Measurements from ENCODE around the gene MIER1. TPM values are rescaled to one million over a fixed set of nuclear protein-coding genes. Genes with fewer than 3 reads are reported as not detected.
"Not testable (repeated sequence)": the region's sequence is repeated elsewhere in the genome, so short reads cannot be mapped to it uniquely, and the experiment has no call there.

Gene MIER1
- 10 to 100 TPM; 53.1 to 55.3 TPM for total RNA-seq
- 38.6 TPM for polyA plus RNA-seq

- Mint-ChIP-seq H3K27me3 (peaks cover 0 to 9% of the 10 kb centered on the region in 2 donors), H3K4me3 (peak within 1 kb of the TSS; percentile 95 to 100 (median 97)), H3K27ac (peak within 1 kb of the TSS; percentile 97 to 100 (median 98)), H3K4me1 (peaks cover 32 to 64% (median 46%) of the 10 kb centered on the region in 3 donors), H3K36me3 (peaks cover 0 to 15% (median 0%) of the 10 kb centered on the region in 3 donors), H3K9me3 (no peaks in the 10 kb centered on the region)
- no peaks in the 10 kb centered on the region for H3K9me3 ChIP-seq (ENCODE audit: low read length)
- ChIA-PET POLR2A (interaction anchor here (0.6 to 1.5 kb wide), 9 partner anchors 11 to 1504 kb away, joined by 3 to 9 read pairs (median 3); partner anchors contain the start of genes GADD45A, LEPR, LEPROT and SERBP1), CTCF (interaction anchor here (0.9 to 1.0 kb wide), 2 partner anchors 10 to 159 kb away, joined by 3 read pairs; no protein-coding TSS in a partner anchor)
- H3K27ac ChIP-seq (ENCODE audit: low read depth, low read length) = peak within 1 kb of the TSS; percentile 99
- H3K4me1 ChIP-seq (ENCODE audit: insufficient read depth, low read length) = peaks cover 42% of the 10 kb centered on the region
- no peaks in the 10 kb centered on the region for H3K27me3 ChIP-seq (ENCODE audit: insufficient read depth, low read length, poor library complexity, severe bottlenecking)
- H3K4me3 ChIP-seq (ENCODE audit: low read length) = peak within 1 kb of the TSS; percentile 97
- peak; percentile 96 to 99 (median 98) for DNase-seq
- no peaks in the 10 kb centered on the region for H3K36me3 ChIP-seq (ENCODE audit: insufficient read depth, low read length)
Observed at GRCh38 chr1:66924756-66925557, at the start of gene MIER1, which contains the start of gene DNAI4. Gene MIER1, plus strand, starts transcription at chr1:66924990. Its CDS starts 39 bp downstream, at chr1:66925029. Gene DNAI4, minus strand, starts transcription at chr1:66924856. Its CDS starts 25 bp downstream, at chr1:66924831.

GRCh38 chr1:66876664-66877063 is 48.1 kb upstream of the MIER1 start:
- ChIA-PET POLR2A (no interaction called here), CTCF (no interaction called here)
- H3K27me3 Mint-ChIP-seq = peaks cover 0 to 2% of the 10 kb centered on the region in 2 donors
- no peak for DNase-seq
- Histone ChIP-seq H3K27me3 (ENCODE audit: insufficient read depth, low read length, poor library complexity, severe bottlenecking) (no peaks in the 10 kb centered on the region), H3K4me3 (ENCODE audit: low read length) (no peak overlapping the region), H3K9me3 (ENCODE audit: low read length) (no peaks in the 10 kb centered on the region), H3K27ac (ENCODE audit: low read depth, low read length) (no peak overlapping the region), H3K36me3 (ENCODE audit: insufficient read depth, low read length) (no peaks in the 10 kb centered on the region), H3K4me1 (ENCODE audit: insufficient read depth, low read length) (no peaks in the 10 kb centered on the region)
- H3K36me3 Mint-ChIP-seq = peaks cover 0 to 10% (median 0%) of the 10 kb centered on the region in 3 donors
- no peak overlapping the region for H3K27ac Mint-ChIP-seq
- H3K4me3 Mint-ChIP-seq = no peak overlapping the region
- H3K9me3 Mint-ChIP-seq = peaks cover 8 to 23% (median 9%) of the 10 kb centered on the region in 5 donors
- no peaks in the 10 kb centered on the region for H3K4me1 Mint-ChIP-seq

GRCh38 chr1:66889030-66889429 is 35.8 kb upstream of the MIER1 start:
- no peaks in the 10 kb centered on the region for H3K27me3 ChIP-seq (ENCODE audit: insufficient read depth, low read length, poor library complexity, severe bottlenecking)
- H3K27me3 Mint-ChIP-seq = peaks cover 2 to 13% of the 10 kb centered on the region in 2 donors
- H3K4me1 Mint-ChIP-seq = no peaks in the 10 kb centered on the region
- no peaks in the 10 kb centered on the region for H3K4me1 ChIP-seq (ENCODE audit: insufficient read depth, low read length)
- H3K4me3 ChIP-seq (ENCODE audit: low read length) = no peak overlapping the region
- no peaks in the 10 kb centered on the region for H3K9me3 Mint-ChIP-seq
- no peaks in the 10 kb centered on the region for H3K36me3 ChIP-seq (ENCODE audit: insufficient read depth, low read length)
- H3K9me3 ChIP-seq (ENCODE audit: low read length) = no peaks in the 10 kb centered on the region
- H3K36me3 Mint-ChIP-seq = peaks cover 0 to 11% (median 0%) of the 10 kb centered on the region in 3 donors
- H3K27ac Mint-ChIP-seq = no peak overlapping the region
- POLR2A ChIA-PET = no interaction called here
- CTCF ChIA-PET = no interaction called here
- no peak overlapping the region for H3K4me3 Mint-ChIP-seq
- no peak for DNase-seq
- H3K27ac ChIP-seq (ENCODE audit: low read depth, low read length) = no peak overlapping the region

GRCh38 chr1:66890621-66891020 is 34.2 kb upstream of the MIER1 start:
- Mint-ChIP-seq H3K4me3 (no peak overlapping the region), H3K27me3 (peaks cover 2 to 13% of the 10 kb centered on the region in 2 donors), H3K36me3 (peaks cover 0 to 10% (median 0%) of the 10 kb centered on the region in 3 donors), H3K9me3 (no peaks in the 10 kb centered on the region), H3K27ac (no peak overlapping the region), H3K4me1 (no peaks in the 10 kb centered on the region)
- Histone ChIP-seq H3K27me3 (ENCODE audit: insufficient read depth, low read length, poor library complexity, severe bottlenecking) (no peaks in the 10 kb centered on the region), H3K27ac (ENCODE audit: low read depth, low read length) (no peak overlapping the region), H3K4me1 (ENCODE audit: insufficient read depth, low read length) (no peaks in the 10 kb centered on the region), H3K36me3 (ENCODE audit: insufficient read depth, low read length) (no peaks in the 10 kb centered on the region), H3K9me3 (ENCODE audit: low read length) (no peaks in the 10 kb centered on the region), H3K4me3 (ENCODE audit: low read length) (no peak overlapping the region)
- CTCF ChIA-PET = no interaction called here
- POLR2A ChIA-PET = no interaction called here
- DNase-seq = no peak

- H3K27me3 Mint-ChIP-seq = peaks cover 2 to 6% of the 10 kb centered on the region in 2 donors
- no peak for DNase-seq
- H3K9me3 ChIP-seq (ENCODE audit: low read length) = no peaks in the 10 kb centered on the region
- peaks cover 0 to 6% (median 0%) of the 10 kb centered on the region in 3 donors for H3K36me3 Mint-ChIP-seq
- no peak overlapping the region for H3K4me3 ChIP-seq (ENCODE audit: low read length)
- no peaks in the 10 kb centered on the region for H3K4me1 Mint-ChIP-seq
- CTCF ChIA-PET = no interaction called here
- no peaks in the 10 kb centered on the region for H3K36me3 ChIP-seq (ENCODE audit: insufficient read depth, low read length)
- POLR2A ChIA-PET = no interaction called here
- no peaks in the 10 kb centered on the region for H3K27me3 ChIP-seq (ENCODE audit: insufficient read depth, low read length, poor library complexity, severe bottlenecking)
- H3K4me3 Mint-ChIP-seq = no peak overlapping the region
- no peak overlapping the region for H3K27ac Mint-ChIP-seq
- H3K9me3 Mint-ChIP-seq = no peaks in the 10 kb centered on the region
- no peak overlapping the region for H3K27ac ChIP-seq (ENCODE audit: low read depth, low read length)
- no peaks in the 10 kb centered on the region for H3K4me1 ChIP-seq (ENCODE audit: insufficient read depth, low read length)
Observed at GRCh38 chr1:66893712-66894111, 31.1 kb upstream of the MIER1 start.

GRCh38 chr1:66915203-66915602 is 9.6 kb upstream of the MIER1 start:
- H3K9me3 Mint-ChIP-seq; H3K4me1 ChIP-seq (ENCODE audit: insufficient read depth, low read length); H3K4me3 Mint-ChIP-seq; H3K4me1 Mint-ChIP-seq; H3K27me3 ChIP-seq (ENCODE audit: insufficient read depth, low read length, poor library complexity, severe bottlenecking); POLR2A ChIA-PET; H3K27ac ChIP-seq (ENCODE audit: low read depth, low read length); H3K36me3 ChIP-seq (ENCODE audit: insufficient read depth, low read length); H3K27me3 Mint-ChIP-seq; H3K27ac Mint-ChIP-seq; H3K4me3 ChIP-seq (ENCODE audit: low read length); H3K36me3 Mint-ChIP-seq; H3K9me3 ChIP-seq (ENCODE audit: low read length); DNase-seq: not testable (repeated sequence)
- CTCF ChIA-PET = interaction anchor here (1.0 to 1.3 kb wide), 2 partner anchors 10 to 15 kb away, joined by 3 read pairs; partner anchors contain the start of genes DNAI4 and MIER1

- DNase-seq = no peak
- no peaks in the 10 kb centered on the region for H3K9me3 ChIP-seq (ENCODE audit: low read length)
- POLR2A ChIA-PET = no interaction called here
Observed at GRCh38 chr1:66916320-66916719, 8.5 kb upstream of the MIER1 start.

GRCh38 chr1:66917476-66917875 is 7.3 kb upstream of the MIER1 start:
- Mint-ChIP-seq H3K27me3 (peaks cover 0 to 1% of the 10 kb centered on the region in 2 donors), H3K36me3 (peaks cover 3 to 5% (median 4%) of the 10 kb centered on the region in 3 donors), H3K4me3 (no peak overlapping the region), H3K4me1 (peaks cover 0 to 2% (median 0%) of the 10 kb centered on the region in 3 donors), H3K27ac (no peak overlapping the region), H3K9me3 (no peaks in the 10 kb centered on the region)
- no peaks in the 10 kb centered on the region for H3K9me3 ChIP-seq (ENCODE audit: low read length)
- no peak overlapping the region for H3K27ac ChIP-seq (ENCODE audit: low read depth, low read length)
- POLR2A ChIA-PET = no interaction called here
- no peak overlapping the region for H3K4me3 ChIP-seq (ENCODE audit: low read length)
- H3K27me3 ChIP-seq (ENCODE audit: insufficient read depth, low read length, poor library complexity, severe bottlenecking) = no peaks in the 10 kb centered on the region
- CTCF ChIA-PET = no interaction called here
- no peak for DNase-seq
- no peaks in the 10 kb centered on the region for H3K4me1 ChIP-seq (ENCODE audit: insufficient read depth, low read length)
- no peaks in the 10 kb centered on the region for H3K36me3 ChIP-seq (ENCODE audit: insufficient read depth, low read length)

More at GRCh38 chr1:66916320-66916719, 8.5 kb upstream of the MIER1 start:
- Histone ChIP-seq H3K27me3 (ENCODE audit: insufficient read depth, low read length, poor library complexity, severe bottlenecking) (no peaks in the 10 kb centered on the region), H3K27ac (ENCODE audit: low read depth, low read length) (no peak overlapping the region), H3K4me1 (ENCODE audit: insufficient read depth, low read length) (no peaks in the 10 kb centered on the region), H3K4me3 (ENCODE audit: low read length) (no peak overlapping the region), H3K36me3 (ENCODE audit: insufficient read depth, low read length) (no peaks in the 10 kb centered on the region)
- no peak overlapping the region for H3K27ac Mint-ChIP-seq
- H3K4me3 Mint-ChIP-seq = no peak overlapping the region
- H3K27me3 Mint-ChIP-seq = peaks cover 0 to 1% of the 10 kb centered on the region in 2 donors
- H3K9me3 Mint-ChIP-seq = no peaks in the 10 kb centered on the region
- CTCF ChIA-PET = no interaction called here
- H3K36me3 Mint-ChIP-seq = peaks cover 3 to 6% (median 5%) of the 10 kb centered on the region in 3 donors
- no peaks in the 10 kb centered on the region for H3K4me1 Mint-ChIP-seq

All from CD8-positive, alpha-beta memory T cell (primary cell).